GM12878 (cell line): ENCODE data around the gene WDFY3. TPM values are rescaled to one million over a fixed set of nuclear protein-coding genes. Genes with fewer than 3 reads are reported as not detected.

Source experiments
- ATAC-seq: fragments of 200-7000 bp; cut with Tn5 transposase; 3 replicates; pipeline ENCODE4 v1.9.1; 2020; ENCODE audit warnings: mild to moderate bottlenecking, moderate library complexity
- BruUV-seq: library from RNA; stranded (reverse); fragments of 400-500 nt; replicated peaks from 2 replicates; lab custom pipeline; 2021; lab: Mats Ljungman, UMichigan
- CTCF ChIA-PET: fragments of 300-600 bp; sonication (Branson Sonifier 250); formaldehyde crosslinking; extraction: SDS; loops from one replicate; lab custom pipeline; 2021; ENCODE audit warnings: inconsistent platforms; lab: Yijun Ruan, JAX
- POLR2A ChIA-PET: fragments of 350-600 bp; formaldehyde crosslinking; extraction: SDS; loops from one replicate; lab custom pipeline; 2021; ENCODE audit warnings: inconsistent platforms; lab: Charles Lee
- RAD21 ChIA-PET: fragments of 300-600 bp; sonication (Branson Sonifier 250); formaldehyde crosslinking; loops from one replicate; lab custom pipeline; 2023; ENCODE audit warnings: antibody characterized with exemption; ENCODE audit not compliant: unreplicated experiment; lab: Charles Lee
- SMC1A ChIA-PET: fragments of 300-600 bp; sonication (Branson Sonifier 250); formaldehyde crosslinking; loops from one replicate; lab custom pipeline; 2023; ENCODE audit not compliant: unreplicated experiment, uncharacterized antibody; lab: Charles Lee
- DNase-seq: peaks from one replicate; pipeline ENCODE4 v3.0.0-alpha.2; 2011; ENCODE audit warnings: low read depth, low spot score
- FAIRE-seq: peaks from 3 replicates; lab custom pipeline; 2011; peaks lifted over from hg19 to GRCh38; lab: Jason Lieb, UNC
- H2AFZ ChIP-seq: 2 replicates; pipeline ENCODE4 v1.6.0; 2011; ENCODE audit warnings: low read depth, low read length, control low read depth; ENCODE audit not compliant: control insufficient read depth
- H3K27ac ChIP-seq: 2 replicates; pipeline ENCODE4 v1.5.1; 2011; ENCODE audit warnings: control low read depth; ENCODE audit not compliant: control insufficient read depth, insufficient read depth
- H3K27me3 ChIP-seq, 2 experiments: replicated peaks in 1 of 2; 2 replicates each; pipeline versions ENCODE4 v1.6.0 to v1.6.1; 2011; ENCODE audit warnings: low read length in 1 of 2; ENCODE audit not compliant: control insufficient read depth in 2 of 2, insufficient read depth in 2 of 2
- H3K36me3 ChIP-seq, 2 experiments: 2 replicates each; pipeline ENCODE4 v1.5.1; 2011; ENCODE audit warnings: low read length in 1 of 2; ENCODE audit not compliant: control insufficient read depth in 2 of 2, insufficient read depth in 2 of 2
- H3K4me1 ChIP-seq: 2 replicates; pipeline ENCODE4 v1.6.1; 2011; ENCODE audit warnings: mild to moderate bottlenecking, low read length, moderate library complexity, mixed read lengths; ENCODE audit not compliant: control insufficient read depth, insufficient read depth
- H3K4me2 ChIP-seq: 2 replicates; pipeline ENCODE4 v1.6.0; 2011; ENCODE audit warnings: control low read depth; ENCODE audit not compliant: control insufficient read depth, insufficient read depth
- H3K4me3 ChIP-seq: fragments of 200-600 bp; sonication (generic); 2 replicates; pipeline ENCODE4 v1.5.1; 2016
- H3K79me2 ChIP-seq: 2 replicates; pipeline ENCODE4 v1.6.0; 2011; ENCODE audit warnings: low read length; ENCODE audit not compliant: control insufficient read depth, insufficient read depth
- H3K9ac ChIP-seq: 2 replicates; pipeline ENCODE4 v1.8.0; 2011; ENCODE audit warnings: low read length, control low read depth, mixed read lengths; ENCODE audit not compliant: control insufficient read depth, insufficient read depth
- H3K9me3 ChIP-seq: replicated peaks from 3 replicates; pipeline ENCODE4 v1.5.1; 2011; ENCODE audit warnings: mild to moderate bottlenecking, low read length; ENCODE audit not compliant: control insufficient read depth, insufficient read depth
- H4K20me1 ChIP-seq: 2 replicates; pipeline ENCODE4 v1.6.0; 2011; ENCODE audit not compliant: control insufficient read depth, insufficient read depth
- BCL11A ChIP-seq: IDR thresholded peaks from 2 replicates; pipeline ENCODE4 v1.6.1; 2011; ENCODE audit warnings: low read depth, low read length
- EGR1 ChIP-seq, 2 experiments: IDR thresholded peaks; 1 replicate in 1 of 2; 2 replicates in 1 of 2; pipeline ENCODE4 v1.6.1; 2011 to 2012; ENCODE audit warnings: low read depth in 2 of 2, low read length in 2 of 2, borderline replicate concordance in 1 of 2, mild to moderate bottlenecking in 1 of 2, moderate library complexity in 1 of 2
- GABPA ChIP-seq: IDR thresholded peaks from 2 replicates; pipeline ENCODE4 v1.6.1; 2014; ENCODE audit warnings: antibody characterized with exemption, low read depth, mild to moderate bottlenecking, inconsistent platforms
- HCFC1 ChIP-seq: fragments of 150-350 bp; IDR thresholded peaks from 2 replicates; pipeline ENCODE4 v1.6.1; 2014; ENCODE audit warnings: low read length
- JUND ChIP-seq: IDR thresholded peaks from 2 replicates; pipeline ENCODE4 v1.6.1; 2012; ENCODE audit warnings: low read depth, mild to moderate bottlenecking, low read length, improper control_type of control experiment, moderate library complexity
- PBX3 ChIP-seq: IDR thresholded peaks from 2 replicates; pipeline ENCODE4 v1.6.1; 2011; ENCODE audit warnings: mild to moderate bottlenecking, low read depth, low read length, moderate library complexity; ENCODE audit not compliant: insufficient replicate concordance
- PML ChIP-seq: IDR thresholded peaks from 2 replicates; pipeline ENCODE4 v1.6.1; 2012; ENCODE audit warnings: low read length, inconsistent platforms
- RBBP5 ChIP-seq: fragments of 200-600 bp; sonication (generic); conservative IDR thresholded peaks from 2 replicates; pipeline ENCODE4 v1.6.1; 2016
- RCOR1 ChIP-seq: conservative IDR thresholded peaks from 2 replicates; pipeline ENCODE4 v1.6.1; 2012; ENCODE audit warnings: low read depth, low read length, improper control_type of control experiment
- ZBTB33 ChIP-seq: fragments of 450-650 bp; IDR thresholded peaks from 2 replicates; pipeline ENCODE4 v1.6.1; 2017; ENCODE audit warnings: mild to moderate bottlenecking
- ZNF592 ChIP-seq: fragments of 450-650 bp; IDR thresholded peaks from 2 replicates; pipeline ENCODE4 v1.6.1; 2017; ENCODE audit warnings: mild to moderate bottlenecking, moderate library complexity
- ZNF622 ChIP-seq: fragments of 450-650 bp; IDR thresholded peaks from 2 replicates; pipeline ENCODE4 v1.6.1; 2017; ENCODE audit warnings: mild to moderate bottlenecking, inconsistent platforms
- in situ Hi-C: fragments of 300-500 bp; cut with MboI; formaldehyde crosslinking; loops from 9 replicates; pipeline ENCODE4 v1.14.3; 2018; ENCODE audit warnings: mixed read lengths
- intact Hi-C: fragments of 100-400 bp; cut with micrococcal nuclease; formaldehyde crosslinking; loops from one replicate; pipeline ENCODE4 v1.14.2; 2022; ENCODE audit not compliant: unreplicated experiment
- polyA plus RNA-seq, 11 experiments: library from polyadenylated mRNA; depleted of rRNA in 4 of 11; unstranded in 6 of 11; stranded (reverse) in 5 of 11; fragments of >200 nt; fragmentation: Nextera tagmentation in 4 of 11; fragmentation: Illumina TruSeq in 1 of 11; extraction: Ambion mirVana in 4 of 11; extraction: Trizol in 1 of 11; gene quantifications; 1 replicate in 1 of 11; 2 replicates in 10 of 11; pipeline versions ENCODE4 v1.2.1 to v1.2.3, GENCODE V29; 2011 to 2016; ENCODE audit warnings: inconsistent platforms in 2 of 11, missing spikeins in 2 of 11, low read depth in 1 of 11
- total RNA-seq, 4 experiments: library from RNA; depleted of rRNA in 3 of 4; stranded (reverse); fragments of >200 nt in 3 of 4; fragmentation: Illumina TruSeq in 1 of 4; extraction: Trizol in 1 of 4; gene quantifications; 2 replicates each; pipeline versions ENCODE4 v1.2.1 to v1.2.3, GENCODE V29; 2013 to 2021

The WDFY3 gene
- total and polyA plus RNA-seq, 10 of the 15 experiments (the other 5 are each of a cell fraction or from before 2014, with no cell fraction given) = 0.01 to 0.23 (median 0.12) TPM; not detected in 2

GRCh38 chr4:84733343-84734033 is 233.0 kb downstream of the WDFY3 start (continued):
- TF ChIP-seq ZNF592 (no peak), BCL11A (no peak), PBX3 (no peak), HCFC1 (no peak)
- TF ChIP-seq, all 136 proteins: peak for 0

- in situ Hi-C loops = no loop called here
Measured at GRCh38 chr4:84730375-84730774, 236.1 kb downstream of the WDFY3 start.

More at GRCh38 chr4:84730375-84730774, 236.1 kb downstream of the WDFY3 start:
- Histone ChIP-seq H3K27ac (no peak overlapping the region), H3K27me3 (no peaks in the 10 kb centered on the region), H3K4me3 (no peak overlapping the region), H3K4me2 (no peak overlapping the region), H3K4me1 (no peaks in the 10 kb centered on the region), H3K79me2 (no peaks in the 10 kb centered on the region), H3K36me3 (no peaks in the 10 kb centered on the region), H3K9ac (no peak overlapping the region), H4K20me1 (no peaks in the 10 kb centered on the region), H3K9me3 (no peaks in the 10 kb centered on the region), H2AFZ (no peak overlapping the region)
- ChIA-PET RAD21 (no interaction called here), SMC1A (no interaction called here), CTCF (interaction anchor here (1.3 kb wide), 1 partner anchor 20 kb away, joined by 4 read pairs; no protein-coding TSS in a partner anchor), POLR2A (no interaction called here)
- no peak for DNase-seq
- no TSS peak for BruUV-seq
- FAIRE-seq = no peak
- TF ChIP-seq JUND (no peak), PML (no peak), RBBP5 (no peak), EGR1 (IDR thresholded peaks at IDR 0.05; ENCODE audit: borderline replicate concordance in 1 of 2, low read depth in 2 of 2, low read length in 2 of 2) (no peak), RCOR1 (no peak), ZNF622 (no peak), ZBTB33 (no peak), GABPA (no peak)
- intact Hi-C loops = no loop called here
- ATAC-seq = no peak
